Mucosa of descending colon (tissue), 3 donors: ENCODE data around the gene R3HDM2. TPM values are rescaled to one million over a fixed set of nuclear protein-coding genes. Genes with fewer than 3 reads are reported as not detected.

Experiments
- ATAC-seq: fragments of 200-7000 bp; cut with Tn5 transposase; one replicate; pipeline ENCODE4 v1.9.1; 2020; ENCODE audit warnings: mild to moderate bottlenecking, moderate library complexity
- DNase-seq, 3 donors: peaks; one replicate each; pipeline ENCODE4 v3.0.0-alpha.2; 2020
- H3K36me3 ChIP-seq: fragments of 200-600 bp; one replicate; pipeline ENCODE4 v1.8.0; 2021; ENCODE audit warnings: low read depth, mild to moderate bottlenecking
- H3K4me1 ChIP-seq: fragments of 200-600 bp; one replicate; pipeline ENCODE4 v1.8.0; 2021; ENCODE audit warnings: low read depth, mild to moderate bottlenecking
- H3K4me3 ChIP-seq: fragments of 200-600 bp; one replicate; pipeline ENCODE4 v1.8.0; 2021; ENCODE audit warnings: mild to moderate bottlenecking
- H3K9me3 ChIP-seq: fragments of 200-600 bp; one replicate; pipeline ENCODE4 v1.8.0; 2021; ENCODE audit warnings: mild to moderate bottlenecking
- intact Hi-C, 2 donors: fragments of 100-400 bp; cut with DNase I in 1 of 2; cut with micrococcal nuclease in 1 of 2; formaldehyde crosslinking; loops; one replicate each; pipeline versions ENCODE4 v1.11.0 to v1.11.1; 2022; cut with DNase I, micrococcal nuclease
- total RNA-seq, 3 donors: library from RNA; stranded (reverse); fragmentation: NEBNext Ultra II Directional in 2 of 3; extraction: Animal tissue kit (Norgen Biotek cat#: 25700) in 2 of 3; gene quantifications; one replicate each; pipeline versions ENCODE4 v1.2.1 to v1.2.4, GENCODE V29; 2021 to 2023
- TF ChIP-seq, protein P1 (sequence below): fragments of 200-600 bp; IDR thresholded peaks from one replicate; pipeline ENCODE4 v1.8.0; 2022; ENCODE audit warnings: antibody characterized with exemption, mild to moderate bottlenecking
- donor health status: DM: no; HTN: no; CAD: no; lungs with moderate emphysema.
- donor health status: DM: no; HTN: no; CAD: no.
- donor health status: DM: no; HTN: yes; CAD: no.

R3HDM2 gene
- total RNA-seq, 3 donors from 2014 or later: 43.9 to 80.8 (median 80.6) TPM

DNA sequence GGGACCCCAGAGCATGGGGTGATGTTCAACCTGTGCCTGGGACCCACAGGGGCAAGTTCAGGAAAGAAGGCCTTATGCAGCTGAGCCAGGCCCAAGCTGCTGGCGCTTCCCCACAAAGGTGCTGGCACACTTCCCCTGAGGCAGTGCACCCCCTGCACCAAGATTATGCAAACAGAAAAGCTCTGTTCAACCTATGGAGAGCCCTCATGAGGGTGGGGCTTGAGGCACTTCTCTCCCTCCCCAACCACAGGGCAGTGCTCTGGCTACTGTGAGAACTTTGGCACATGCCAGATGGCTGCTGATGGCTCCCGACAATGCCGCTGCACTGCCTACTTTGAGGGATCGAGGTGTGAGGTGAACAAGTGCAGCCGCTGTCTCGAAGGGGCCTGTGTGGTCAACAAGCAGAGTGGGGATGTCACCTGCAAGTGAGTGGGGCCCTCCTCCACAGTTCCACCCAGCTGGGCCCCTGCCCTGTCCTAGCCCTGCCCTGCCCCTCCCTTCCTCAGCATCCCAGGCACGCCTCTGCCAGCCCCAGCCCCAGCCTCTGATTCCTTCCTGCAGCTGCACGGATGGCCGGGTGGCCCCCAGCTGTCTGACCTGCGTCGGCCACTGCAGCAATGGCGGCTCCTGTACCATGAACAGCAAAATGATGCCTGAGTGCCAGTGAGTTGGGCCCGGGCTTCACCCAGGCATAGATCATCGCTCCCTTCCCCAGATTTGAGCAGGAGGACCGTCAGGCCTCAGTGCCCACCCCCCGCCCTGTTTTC, 219.7 kb downstream of the R3HDM2 start:
- Histone ChIP-seq H3K4me1 (peaks cover 8% of the 10 kb centered on the region), H3K4me3 (no peak overlapping the region), H3K36me3 (no peaks in the 10 kb centered on the region), H3K9me3 (no peaks in the 10 kb centered on the region)
- DNase-seq (no peak), ATAC-seq (no peak)
- intact Hi-C loops: no loop called here
- TF ChIP-seq, protein P1, sequence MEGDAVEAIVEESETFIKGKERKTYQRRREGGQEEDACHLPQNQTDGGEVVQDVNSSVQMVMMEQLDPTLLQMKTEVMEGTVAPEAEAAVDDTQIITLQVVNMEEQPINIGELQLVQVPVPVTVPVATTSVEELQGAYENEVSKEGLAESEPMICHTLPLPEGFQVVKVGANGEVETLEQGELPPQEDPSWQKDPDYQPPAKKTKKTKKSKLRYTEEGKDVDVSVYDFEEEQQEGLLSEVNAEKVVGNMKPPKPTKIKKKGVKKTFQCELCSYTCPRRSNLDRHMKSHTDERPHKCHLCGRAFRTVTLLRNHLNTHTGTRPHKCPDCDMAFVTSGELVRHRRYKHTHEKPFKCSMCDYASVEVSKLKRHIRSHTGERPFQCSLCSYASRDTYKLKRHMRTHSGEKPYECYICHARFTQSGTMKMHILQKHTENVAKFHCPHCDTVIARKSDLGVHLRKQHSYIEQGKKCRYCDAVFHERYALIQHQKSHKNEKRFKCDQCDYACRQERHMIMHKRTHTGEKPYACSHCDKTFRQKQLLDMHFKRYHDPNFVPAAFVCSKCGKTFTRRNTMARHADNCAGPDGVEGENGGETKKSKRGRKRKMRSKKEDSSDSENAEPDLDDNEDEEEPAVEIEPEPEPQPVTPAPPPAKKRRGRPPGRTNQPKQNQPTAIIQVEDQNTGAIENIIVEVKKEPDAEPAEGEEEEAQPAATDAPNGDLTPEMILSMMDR: no peak

DNA sequence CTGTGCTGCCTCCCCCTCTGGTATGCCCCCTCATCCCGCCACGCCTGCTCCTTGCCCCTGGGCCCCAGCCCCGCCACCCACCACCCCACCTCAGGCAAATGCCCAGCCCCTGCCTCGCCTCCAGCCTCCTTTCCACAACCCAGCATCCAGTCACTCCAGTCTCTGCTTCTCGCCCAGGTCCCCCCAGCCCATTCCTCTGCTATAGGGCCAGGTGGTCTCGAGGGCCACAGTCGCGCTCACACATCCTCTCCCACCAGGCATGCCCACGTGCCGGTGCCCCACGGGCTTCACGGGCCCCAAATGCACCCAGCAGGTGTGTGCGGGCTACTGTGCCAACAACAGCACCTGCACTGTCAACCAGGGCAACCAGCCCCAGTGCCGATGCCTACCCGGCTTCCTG, 220.4 kb downstream of the R3HDM2 start:
- Histone ChIP-seq H3K4me1 (peaks cover 3% of the 10 kb centered on the region), H3K9me3 (no peaks in the 10 kb centered on the region), H3K4me3 (no peak overlapping the region), H3K36me3 (no peaks in the 10 kb centered on the region)
- ATAC-seq: no peak
- intact Hi-C loops: no loop called here
- TF ChIP-seq, protein P1: no peak
- DNase-seq: no peak

DNA sequence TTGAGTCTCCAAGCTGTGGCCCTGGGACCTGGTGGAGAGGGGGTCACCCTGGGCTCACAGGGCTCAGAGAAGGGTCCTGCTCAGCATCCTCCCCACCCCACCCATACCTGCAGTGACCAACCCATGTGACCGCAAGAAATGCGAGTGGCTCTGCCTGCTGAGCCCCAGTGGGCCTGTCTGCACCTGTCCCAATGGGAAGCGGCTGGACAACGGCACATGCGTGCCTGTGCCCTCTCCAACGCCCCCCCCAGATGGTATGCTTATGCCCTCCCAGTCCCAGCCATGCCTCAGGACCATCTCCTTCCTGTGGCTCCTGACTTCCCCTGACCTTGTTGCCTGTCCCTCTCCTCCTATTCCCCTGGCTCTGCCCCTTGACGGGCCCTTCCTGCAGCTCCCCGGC, 220.9 kb downstream of the R3HDM2 start:
- TF ChIP-seq, protein P1: no peak
- Histone ChIP-seq H3K4me1 (peaks cover 3% of the 10 kb centered on the region), H3K4me3 (no peak overlapping the region), H3K36me3 (no peaks in the 10 kb centered on the region), H3K9me3 (no peaks in the 10 kb centered on the region)
- DNase-seq (peak in 1 of 3 donors; percentile 44), ATAC-seq (no peak)
- intact Hi-C loops: no loop called here

DNA sequence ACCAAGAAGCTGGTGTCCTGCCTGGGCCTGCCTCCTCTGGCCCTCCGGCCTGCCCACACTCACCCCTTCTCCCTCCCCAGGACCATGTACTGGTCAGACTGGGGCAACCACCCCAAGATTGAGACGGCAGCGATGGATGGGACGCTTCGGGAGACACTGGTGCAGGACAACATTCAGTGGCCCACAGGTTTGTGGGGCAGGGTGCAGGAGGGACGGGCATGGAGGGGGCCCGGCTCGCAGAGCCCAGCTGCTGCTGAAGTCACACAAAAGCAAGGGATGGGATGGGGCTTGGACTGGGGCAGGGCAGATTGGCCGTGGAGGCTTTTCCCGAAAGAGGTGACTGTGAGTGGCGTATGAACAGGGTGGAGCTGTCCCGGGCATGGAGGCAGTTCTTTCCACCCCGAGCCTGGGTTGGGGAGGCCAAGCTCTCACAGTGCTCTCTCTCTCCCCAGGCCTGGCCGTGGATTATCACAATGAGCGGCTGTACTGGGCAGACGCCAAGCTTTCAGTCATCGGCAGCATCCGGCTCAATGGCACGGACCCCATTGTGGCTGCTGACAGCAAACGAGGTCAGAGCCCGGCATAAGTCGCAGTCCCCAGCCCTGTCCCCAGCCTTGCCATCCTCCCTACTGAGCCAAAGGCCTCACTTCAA, 222.1 kb downstream of the R3HDM2 start:
- DNase-seq: peak in 1 of 3 donors; percentile 48
- H3K36me3 ChIP-seq: no peaks in the 10 kb centered on the region
- no peaks in the 10 kb centered on the region for H3K9me3 ChIP-seq
- TF ChIP-seq, protein P1: no peak
- peaks cover 2% of the 10 kb centered on the region for H3K4me1 ChIP-seq
- no peak for ATAC-seq
- intact Hi-C loops: no loop called here
- no peak overlapping the region for H3K4me3 ChIP-seq

DNA sequence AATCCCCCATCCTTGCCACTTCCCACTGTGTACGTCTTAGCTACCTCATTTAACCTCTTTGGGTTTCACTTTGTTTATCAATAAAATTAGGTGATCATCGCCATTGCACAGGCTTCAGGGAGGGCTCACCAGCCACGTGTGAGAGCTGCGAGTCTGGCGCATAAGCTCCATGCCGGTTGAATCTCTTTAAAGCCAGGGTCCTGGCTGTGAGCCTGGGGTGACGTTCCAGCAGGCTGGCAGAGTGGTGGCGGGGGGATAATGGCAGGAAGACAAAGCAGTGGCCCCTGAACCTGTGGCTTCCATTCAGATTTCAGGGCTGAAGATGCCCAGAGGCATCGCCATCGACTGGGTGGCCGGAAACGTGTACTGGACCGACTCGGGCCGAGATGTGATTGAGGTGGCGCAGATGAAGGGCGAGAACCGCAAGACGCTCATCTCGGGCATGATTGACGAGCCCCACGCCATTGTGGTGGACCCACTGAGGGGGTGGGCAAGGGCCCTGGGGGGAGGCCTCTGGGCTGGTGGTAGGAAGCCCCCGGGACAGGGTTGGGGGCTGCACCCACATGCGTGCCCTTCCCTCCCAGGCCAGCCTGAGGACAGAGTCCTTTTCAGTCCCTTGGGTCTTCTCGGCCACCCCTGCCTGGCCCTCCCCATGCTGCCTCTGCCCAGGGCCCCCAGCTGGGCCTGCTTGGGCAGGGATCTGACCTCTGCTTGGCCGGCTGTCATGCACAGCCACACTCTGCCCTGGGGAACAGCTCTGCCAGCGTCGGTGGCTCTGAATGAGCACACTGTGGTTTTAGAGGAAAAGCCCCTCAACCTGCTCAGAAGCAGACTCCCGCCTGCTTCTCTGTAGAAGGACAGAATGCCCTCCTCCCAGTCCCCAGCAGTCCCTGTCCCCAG, 222.9 kb downstream of the R3HDM2 start:
- DNase-seq (peak in 1 of 3 donors; percentile 50), ATAC-seq (no peak)
- intact Hi-C loops: no loop called here
- Histone ChIP-seq H3K4me3 (no peak overlapping the region), H3K4me1 (no peaks in the 10 kb centered on the region), H3K36me3 (no peaks in the 10 kb centered on the region), H3K9me3 (no peaks in the 10 kb centered on the region)
- TF ChIP-seq, protein P1: no peak
